Activated CD4-positive, alpha-beta T cell treated with anti-CD3 and anti-CD28 coated beads for 1 hour (primary cell): Measurements from ENCODE around the gene AFAP1.

Source experiments
- DNase-seq: peaks from one replicate; pipeline ENCODE4 v3.0.0-alpha.2; 2020

AFAP1 gene

GRCh38 chr4:7910952-7911578 is 28.6 kb downstream of the AFAP1 start:
- DNase-seq: no peak

- no peak for DNase-seq
These were observed 29.3 kb downstream of the AFAP1 start for GRCh38 chr4:7910263-7910896.

GRCh38 chr4:7909463-7910262 is 30.0 kb downstream of the AFAP1 start:
- no peak for DNase-seq

- DNase-seq: no peak
These were observed 31.0 kb downstream of the AFAP1 start for GRCh38 chr4:7908668-7909067.

GRCh38 chr4:7907142-7907541 is 32.5 kb downstream of the AFAP1 start:
- DNase-seq: no peak

- DNase-seq: no peak
These were observed 33.4 kb downstream of the AFAP1 start for GRCh38 chr4:7906171-7906701.

GRCh38 chr4:7904952-7905915 is 34.4 kb downstream of the AFAP1 start:
- no peak for DNase-seq

GRCh38 chr4:7903791-7904516 is 35.7 kb downstream of the AFAP1 start:
- no peak for DNase-seq

GRCh38 chr4:7902826-7903225 is 36.8 kb downstream of the AFAP1 start:
- no peak for DNase-seq

- no peak for DNase-seq
These were observed 37.5 kb downstream of the AFAP1 start for GRCh38 chr4:7902101-7902553.

GRCh38 chr4:7901311-7901885 is 38.3 kb downstream of the AFAP1 start:
- no peak for DNase-seq

- no peak for DNase-seq
These were observed 39.2 kb downstream of the AFAP1 start for GRCh38 chr4:7900334-7900909.

- DNase-seq: no peak
These were observed 40.3 kb downstream of the AFAP1 start for GRCh38 chr4:7899184-7899869.

GRCh38 chr4:7898385-7898784 is 41.3 kb downstream of the AFAP1 start:
- DNase-seq: no peak

- DNase-seq: no peak
These were observed 41.9 kb downstream of the AFAP1 start for GRCh38 chr4:7897811-7898210.

- DNase-seq: no peak
These were observed 44.9 kb downstream of the AFAP1 start for GRCh38 chr4:7894677-7895181.

GRCh38 chr4:7894098-7894676 is 45.5 kb downstream of the AFAP1 start:
- DNase-seq: no peak

GRCh38 chr4:7893539-7893938 is 46.1 kb downstream of the AFAP1 start:
- DNase-seq: no peak

GRCh38 chr4:7892212-7893019 is 47.2 kb downstream of the AFAP1 start:
- no peak for DNase-seq
